Colonic mucosa (tissue), 4 donors: ENCODE measurements around the gene RBP2. TPM values are rescaled to one million over a fixed set of nuclear protein-coding genes. Genes with fewer than 3 reads are reported as not detected.

Experiments used
- DNase-seq: peaks from one replicate; pipeline ENCODE4 v3.0.0-alpha.2; 2020
- H3K27ac ChIP-seq: fragments of 200-600 bp; one replicate; pipeline ENCODE4 v1.8.0; 2021
- H3K27me3 ChIP-seq: fragments of 200-600 bp; one replicate; pipeline ENCODE4 v1.8.0; 2021
- H3K36me3 ChIP-seq: fragments of 200-600 bp; one replicate; pipeline ENCODE4 v1.8.0; 2021
- H3K4me1 ChIP-seq: fragments of 200-600 bp; one replicate; pipeline ENCODE4 v1.8.0; 2021; ENCODE audit warnings: mild to moderate bottlenecking
- H3K4me3 ChIP-seq: fragments of 200-600 bp; one replicate; pipeline ENCODE4 v1.8.0; 2021
- H3K9ac ChIP-seq, 2 donors: one replicate each; pipeline ENCODE4 v1.7.0; 2013; ENCODE audit warnings: control low read depth in 2 of 2, low read depth in 2 of 2, low read length in 2 of 2
- H3K9me3 ChIP-seq: fragments of 200-600 bp; one replicate; pipeline ENCODE4 v1.8.0; 2021
- CTCF ChIP-seq: fragments of 200-600 bp; IDR thresholded peaks from one replicate; pipeline ENCODE4 v1.8.0; 2022; ENCODE audit warnings: antibody characterized with exemption, mild to moderate bottlenecking
- intact Hi-C: fragments of 100-400 bp; cut with DNase I; formaldehyde crosslinking; loops from one replicate; pipeline ENCODE4 v1.14.1; 2022
- total RNA-seq, 2 donors: library from RNA; stranded (reverse); fragmentation: NEBNext Ultra II Directional in 1 of 2; extraction: Animal tissue kit (Norgen Biotek cat#: 25700) in 1 of 2; gene quantifications; one replicate each; pipeline ENCODE4 v1.2.1, GENCODE V29; 2021
- donor health status: healthy.
- donor health status: DM: no; HTN: no; CAD: no.
- donor health status: DM: no; HTN: no; CAD: no.

Gene RBP2
- total RNA-seq, 2 donors from 2014 or later: 1.4 to 3.1 TPM

DNA sequence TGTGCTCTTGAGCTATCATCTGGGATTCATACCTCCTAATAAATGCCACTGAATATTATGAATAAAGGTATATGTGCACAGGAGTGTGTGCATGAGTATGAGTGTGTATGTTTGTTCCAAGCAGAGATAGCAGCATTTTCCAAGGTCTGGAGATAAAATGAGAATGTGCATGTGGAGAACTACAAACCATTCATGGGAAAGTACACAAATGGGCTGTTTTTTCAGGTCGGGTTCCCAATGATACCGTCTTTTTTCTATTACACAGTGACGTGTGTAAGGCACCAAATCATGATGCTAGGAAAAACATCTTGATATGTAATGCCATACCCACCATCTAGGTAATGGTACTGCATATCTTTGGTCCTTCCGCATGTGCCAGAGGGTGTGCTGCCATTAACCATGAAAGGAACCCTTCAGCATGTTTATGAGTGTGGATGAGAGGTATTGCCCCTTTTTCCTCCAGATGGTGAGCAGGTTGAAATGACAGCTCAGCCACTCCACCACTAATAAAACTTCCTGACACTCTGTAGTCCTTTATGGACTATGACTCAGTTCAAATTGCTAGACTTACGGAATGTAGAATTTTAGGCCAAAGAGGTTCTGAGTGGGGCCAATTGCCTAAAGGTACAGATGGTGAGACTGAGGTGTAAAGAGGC is 50.4 kb downstream of the RBP2 start:
- no peak overlapping the region for H3K9ac ChIP-seq
- no peak for TF ChIP-seq CTCF
- H3K4me1 ChIP-seq: no peaks in the 10 kb centered on the region
- intact Hi-C loops: loop anchor here (2.0 to 5.0 kb wide), 2 partner anchors 137 to 1436 kb away; no protein-coding TSS in a partner anchor
- no peaks in the 10 kb centered on the region for H3K36me3 ChIP-seq
- H3K9me3 ChIP-seq: no peaks in the 10 kb centered on the region
- H3K4me3 ChIP-seq: no peak overlapping the region
- no peaks in the 10 kb centered on the region for H3K27me3 ChIP-seq
- DNase-seq: no peak
- H3K27ac ChIP-seq: no peak overlapping the region

- Histone ChIP-seq H3K27ac (no peak overlapping the region), H3K4me3 (no peak overlapping the region), H3K9ac (no peak overlapping the region), H3K9me3 (no peaks in the 10 kb centered on the region), H3K4me1 (no peaks in the 10 kb centered on the region), H3K27me3 (no peaks in the 10 kb centered on the region), H3K36me3 (no peaks in the 10 kb centered on the region)
- DNase-seq: peak; percentile 37
- intact Hi-C loops: no loop called here
- no peak for TF ChIP-seq CTCF
Observed at GRCh38 chr3:139423232-139423631, 53.1 kb downstream of the RBP2 start.

- no peak overlapping the region for H3K4me3 ChIP-seq
- DNase-seq: no peak
- H3K9me3 ChIP-seq: no peaks in the 10 kb centered on the region
- no peaks in the 10 kb centered on the region for H3K36me3 ChIP-seq
- intact Hi-C loops: no loop called here
- H3K27me3 ChIP-seq: no peaks in the 10 kb centered on the region
- no peak for TF ChIP-seq CTCF
- H3K4me1 ChIP-seq: no peaks in the 10 kb centered on the region
- H3K27ac ChIP-seq: no peak overlapping the region
- H3K9ac ChIP-seq: no peak overlapping the region
Observed at GRCh38 chr3:139421460-139421859, 54.9 kb downstream of the RBP2 start.

- Histone ChIP-seq H3K4me3 (no peak overlapping the region), H3K27ac (no peak overlapping the region), H3K9ac (no peak overlapping the region), H3K4me1 (no peaks in the 10 kb centered on the region), H3K9me3 (no peaks in the 10 kb centered on the region), H3K27me3 (no peaks in the 10 kb centered on the region), H3K36me3 (no peaks in the 10 kb centered on the region)
- DNase-seq: no peak
- no peak for TF ChIP-seq CTCF
- intact Hi-C loops: no loop called here
Observed at GRCh38 chr3:139421040-139421439, 55.3 kb downstream of the RBP2 start.

GRCh38 chr3:139418144-139418543 is 58.2 kb downstream of the RBP2 start:
- no peak for TF ChIP-seq CTCF
- no peaks in the 10 kb centered on the region for H3K27me3 ChIP-seq
- no peak for DNase-seq
- H3K36me3 ChIP-seq: no peaks in the 10 kb centered on the region
- no peak overlapping the region for H3K4me3 ChIP-seq
- H3K27ac ChIP-seq: no peak overlapping the region
- H3K4me1 ChIP-seq: no peaks in the 10 kb centered on the region
- no peak overlapping the region for H3K9ac ChIP-seq
- intact Hi-C loops: no loop called here
- no peaks in the 10 kb centered on the region for H3K9me3 ChIP-seq
